ENCODE measurements around the gene ATP12A.

ATP12A gene

GRCh38 chr13:24737042-24737441, 56.8 kb downstream of the ATP12A start:
- no peak overlapping the region for H3K4me3 ChIP-seq (ENCODE audit: low read depth, low read length)
- DNase-seq (ENCODE audit: low read depth): no peak
- no peak for TF ChIP-seq CTCF (conservative IDR thresholded peaks at IDR 0.05; ENCODE audit: low read depth, low read length)

- no peak for TF ChIP-seq CTCF (conservative IDR thresholded peaks at IDR 0.05; ENCODE audit: low read depth, low read length)
- no peak overlapping the region for H3K4me3 ChIP-seq (ENCODE audit: low read depth, low read length)
- DNase-seq (ENCODE audit: low read depth): no peak
Measured at GRCh38 chr13:24738366-24738847, 58.2 kb downstream of the ATP12A start.

GRCh38 chr13:24740014-24740890, 60.0 kb downstream of the ATP12A start:
- H3K4me3 ChIP-seq (ENCODE audit: low read depth, low read length): no peak overlapping the region
- no peak for DNase-seq (ENCODE audit: low read depth)
- no peak for TF ChIP-seq CTCF (conservative IDR thresholded peaks at IDR 0.05; ENCODE audit: low read depth, low read length)

- no peak overlapping the region for H3K4me3 ChIP-seq (ENCODE audit: low read depth, low read length)
- peak; percentile 6 for DNase-seq (ENCODE audit: low read depth)
- peak; percentile 39 for TF ChIP-seq CTCF (conservative IDR thresholded peaks at IDR 0.05; ENCODE audit: low read depth, low read length)
Measured at GRCh38 chr13:24741016-24741662, 60.9 kb downstream of the ATP12A start.

- no peak for TF ChIP-seq CTCF (conservative IDR thresholded peaks at IDR 0.05; ENCODE audit: low read depth, low read length)
- H3K4me3 ChIP-seq (ENCODE audit: low read depth, low read length): no peak overlapping the region
- DNase-seq (ENCODE audit: low read depth): no peak
Measured at GRCh38 chr13:24741791-24742190, 61.6 kb downstream of the ATP12A start.

- no peak for TF ChIP-seq CTCF (conservative IDR thresholded peaks at IDR 0.05; ENCODE audit: low read depth, low read length)
- DNase-seq (ENCODE audit: low read depth): peak; percentile 71
- no peak overlapping the region for H3K4me3 ChIP-seq (ENCODE audit: low read depth, low read length)
Measured at GRCh38 chr13:24742294-24742693, 62.1 kb downstream of the ATP12A start.
